Mucosa of descending colon (tissue), 3 donors: ENCODE results near the gene SLC17A8. TPM values are rescaled to one million over a fixed set of nuclear protein-coding genes. Genes with fewer than 3 reads are reported as not detected.

Experiments
- ATAC-seq: fragments of 200-7000 bp; cut with Tn5 transposase; one replicate; pipeline ENCODE4 v1.9.1; 2020; ENCODE audit warnings: mild to moderate bottlenecking, moderate library complexity
- DNase-seq, 3 donors: peaks; one replicate each; pipeline ENCODE4 v3.0.0-alpha.2; 2020
- H3K36me3 ChIP-seq: fragments of 200-600 bp; one replicate; pipeline ENCODE4 v1.8.0; 2021; ENCODE audit warnings: low read depth, mild to moderate bottlenecking
- H3K4me1 ChIP-seq: fragments of 200-600 bp; one replicate; pipeline ENCODE4 v1.8.0; 2021; ENCODE audit warnings: low read depth, mild to moderate bottlenecking
- H3K4me3 ChIP-seq: fragments of 200-600 bp; one replicate; pipeline ENCODE4 v1.8.0; 2021; ENCODE audit warnings: mild to moderate bottlenecking
- H3K9me3 ChIP-seq: fragments of 200-600 bp; one replicate; pipeline ENCODE4 v1.8.0; 2021; ENCODE audit warnings: mild to moderate bottlenecking
- CTCF ChIP-seq: fragments of 200-600 bp; IDR thresholded peaks from one replicate; pipeline ENCODE4 v1.8.0; 2022; ENCODE audit warnings: antibody characterized with exemption, mild to moderate bottlenecking
- intact Hi-C, 2 donors: fragments of 100-400 bp; cut with DNase I in 1 of 2; cut with micrococcal nuclease in 1 of 2; formaldehyde crosslinking; loops; one replicate each; pipeline versions ENCODE4 v1.11.0 to v1.11.1; 2022; cut with DNase I, micrococcal nuclease
- total RNA-seq, 3 donors: library from RNA; stranded (reverse); fragmentation: NEBNext Ultra II Directional in 2 of 3; extraction: Animal tissue kit (Norgen Biotek cat#: 25700) in 2 of 3; gene quantifications; one replicate each; pipeline versions ENCODE4 v1.2.1 to v1.2.4, GENCODE V29; 2021 to 2023
- donor health status: DM: no; HTN: no; CAD: no; lungs with moderate emphysema.
- donor health status: DM: no; HTN: no; CAD: no.
- donor health status: DM: no; HTN: yes; CAD: no.

SLC17A8 gene
- total RNA-seq, 3 donors from 2014 or later = 2.6 to 3.0 (median 2.7) TPM

GRCh38 chr12:100442403-100442802 is 85.5 kb downstream of the SLC17A8 start:
- ATAC-seq (no peak), DNase-seq (no peak)
- TF ChIP-seq CTCF = no peak
- no peaks in the 10 kb centered on the region for H3K9me3 ChIP-seq
- intact Hi-C loops = no loop called here
- no peaks in the 10 kb centered on the region for H3K36me3 ChIP-seq
- H3K4me1 ChIP-seq = no peaks in the 10 kb centered on the region
- H3K4me3 ChIP-seq = no peak overlapping the region

GRCh38 chr12:100443434-100443833 is 86.6 kb downstream of the SLC17A8 start:
- Histone ChIP-seq H3K4me3 (no peak overlapping the region), H3K9me3 (no peaks in the 10 kb centered on the region), H3K4me1 (no peaks in the 10 kb centered on the region), H3K36me3 (no peaks in the 10 kb centered on the region)
- DNase-seq = no peak
- intact Hi-C loops = no loop called here
- no peak for ATAC-seq
- no peak for TF ChIP-seq CTCF

GRCh38 chr12:100445081-100445481 is 88.2 kb downstream of the SLC17A8 start:
- Histone ChIP-seq H3K9me3 (no peaks in the 10 kb centered on the region), H3K36me3 (no peaks in the 10 kb centered on the region), H3K4me1 (no peaks in the 10 kb centered on the region), H3K4me3 (no peak overlapping the region)
- TF ChIP-seq CTCF = no peak
- intact Hi-C loops = no loop called here
- DNase-seq = no peak
- no peak for ATAC-seq

- no peak for ATAC-seq
Measured at GRCh38 chr12:100447381-100447780, 90.5 kb downstream of the SLC17A8 start.

DNA sequence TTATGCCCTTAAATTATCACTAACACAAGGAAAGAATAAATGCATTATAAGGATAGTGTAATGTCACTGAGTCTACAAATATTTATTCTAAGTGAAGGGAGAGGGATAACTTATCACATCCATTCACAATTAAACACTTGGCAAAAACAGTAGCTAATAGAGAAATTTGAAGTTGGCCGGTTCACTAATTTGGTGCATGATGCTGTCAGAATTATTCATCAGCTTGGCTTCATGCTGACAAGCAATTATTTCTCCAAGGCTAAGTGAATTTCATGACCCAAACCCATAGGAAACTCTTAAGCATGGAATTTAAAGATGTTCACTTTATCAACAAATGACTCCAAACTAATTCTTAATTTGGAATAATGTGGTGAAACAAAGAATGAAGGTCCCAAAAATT is 91.8 kb downstream of the SLC17A8 start:
- H3K4me3 ChIP-seq = no peak overlapping the region
- H3K36me3 ChIP-seq = no peaks in the 10 kb centered on the region
- TF ChIP-seq CTCF = no peak
- intact Hi-C loops = no loop called here
- DNase-seq = no peak
- H3K9me3 ChIP-seq = no peaks in the 10 kb centered on the region
- no peaks in the 10 kb centered on the region for H3K4me1 ChIP-seq
- no peak for ATAC-seq

More at GRCh38 chr12:100447381-100447780, 90.5 kb downstream of the SLC17A8 start:
- H3K4me3 ChIP-seq = no peak overlapping the region
- no peaks in the 10 kb centered on the region for H3K36me3 ChIP-seq
- no peak for TF ChIP-seq CTCF
- DNase-seq = no peak
- H3K4me1 ChIP-seq = no peaks in the 10 kb centered on the region
- intact Hi-C loops = no loop called here
- H3K9me3 ChIP-seq = no peaks in the 10 kb centered on the region

DNA sequence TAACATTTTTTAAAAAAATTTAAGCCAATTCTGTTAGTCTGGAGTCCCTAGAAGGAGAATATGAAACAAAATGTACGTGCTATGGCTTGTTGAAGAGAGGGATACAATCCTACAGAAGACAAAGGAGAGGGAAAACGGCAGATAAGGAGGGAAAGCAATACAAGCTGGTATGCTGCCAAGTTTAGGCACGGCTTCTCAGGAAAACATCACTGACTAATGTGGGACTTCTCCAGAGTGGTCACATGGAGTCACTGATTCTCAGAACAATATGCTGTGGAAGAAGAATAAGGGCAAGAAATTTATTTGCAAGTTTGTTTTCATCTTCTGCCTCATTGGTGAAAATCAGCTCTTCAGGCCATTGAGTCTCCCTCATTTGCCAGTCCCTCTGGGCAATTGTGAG is 93.9 kb downstream of the SLC17A8 start:
- no peak for TF ChIP-seq CTCF
- H3K9me3 ChIP-seq = no peaks in the 10 kb centered on the region
- no peaks in the 10 kb centered on the region for H3K36me3 ChIP-seq
- no peak overlapping the region for H3K4me3 ChIP-seq
- intact Hi-C loops = no loop called here
- H3K4me1 ChIP-seq = no peaks in the 10 kb centered on the region
- ATAC-seq = no peak
- no peak for DNase-seq
